Retinal pigment epithelial cell (primary cell): ENCODE data around the gene MYMX.

Experiments used
- DNase-seq: peaks from one replicate; pipeline ENCODE4 v3.0.0-alpha.2; 2010; ENCODE audit warnings: low read depth
- H3K4me3 ChIP-seq: 2 replicates; pipeline ENCODE4 v1.5.1; 2011; ENCODE audit warnings: mild to moderate bottlenecking, low read length, control low read depth, moderate library complexity
- TF ChIP-seq, protein P1 (sequence below): conservative IDR thresholded peaks from 2 replicates; pipeline ENCODE4 v1.5.1; 2011; ENCODE audit warnings: low read depth, low read length, control low read depth, inconsistent platforms

The MYMX gene

DNA sequence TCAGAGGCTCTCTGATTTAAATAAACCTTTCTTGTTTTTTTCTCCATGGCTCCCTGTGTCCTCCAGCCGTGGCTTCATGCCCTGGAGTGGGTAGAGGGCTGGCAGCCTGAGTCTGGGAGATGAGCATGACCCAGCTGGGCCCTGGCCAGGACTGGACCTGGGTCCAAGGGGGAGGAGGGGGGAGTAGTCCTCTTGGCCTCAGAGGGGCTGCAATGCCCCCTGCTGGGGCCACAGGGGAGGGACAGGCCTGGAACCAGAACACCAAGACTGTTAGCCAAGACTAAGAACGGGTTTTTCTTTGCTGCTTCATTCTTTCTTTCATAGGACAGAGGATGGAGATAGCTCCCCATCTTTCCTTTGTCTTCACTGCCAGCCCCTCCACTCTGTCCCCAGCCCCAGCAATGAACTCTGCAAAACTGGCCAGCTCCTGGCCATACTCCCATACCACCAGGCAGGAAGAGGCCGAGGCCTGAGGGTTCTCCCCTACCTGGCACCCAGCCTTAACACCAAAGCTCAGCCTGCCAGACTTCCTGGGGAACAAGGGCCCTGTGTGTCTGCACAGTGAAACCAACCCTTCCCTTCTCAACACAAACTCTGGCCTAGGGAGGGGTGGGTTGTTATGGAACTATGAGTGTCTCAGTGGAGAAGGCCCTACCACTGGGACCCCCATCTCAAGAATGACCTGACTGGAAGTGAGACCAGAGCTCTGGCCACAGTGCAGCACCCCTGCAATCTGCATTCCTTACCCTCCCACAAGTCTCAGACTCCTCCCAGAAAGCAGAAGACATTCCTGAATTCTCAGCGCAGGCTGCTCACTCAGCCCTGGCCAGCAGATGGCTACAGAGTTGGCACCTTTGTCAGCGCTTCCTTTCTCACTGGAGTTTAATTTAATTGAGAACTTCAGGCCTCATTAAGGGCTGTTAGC, 17.6 kb downstream of the MYMX start:
- TF ChIP-seq, protein P1, sequence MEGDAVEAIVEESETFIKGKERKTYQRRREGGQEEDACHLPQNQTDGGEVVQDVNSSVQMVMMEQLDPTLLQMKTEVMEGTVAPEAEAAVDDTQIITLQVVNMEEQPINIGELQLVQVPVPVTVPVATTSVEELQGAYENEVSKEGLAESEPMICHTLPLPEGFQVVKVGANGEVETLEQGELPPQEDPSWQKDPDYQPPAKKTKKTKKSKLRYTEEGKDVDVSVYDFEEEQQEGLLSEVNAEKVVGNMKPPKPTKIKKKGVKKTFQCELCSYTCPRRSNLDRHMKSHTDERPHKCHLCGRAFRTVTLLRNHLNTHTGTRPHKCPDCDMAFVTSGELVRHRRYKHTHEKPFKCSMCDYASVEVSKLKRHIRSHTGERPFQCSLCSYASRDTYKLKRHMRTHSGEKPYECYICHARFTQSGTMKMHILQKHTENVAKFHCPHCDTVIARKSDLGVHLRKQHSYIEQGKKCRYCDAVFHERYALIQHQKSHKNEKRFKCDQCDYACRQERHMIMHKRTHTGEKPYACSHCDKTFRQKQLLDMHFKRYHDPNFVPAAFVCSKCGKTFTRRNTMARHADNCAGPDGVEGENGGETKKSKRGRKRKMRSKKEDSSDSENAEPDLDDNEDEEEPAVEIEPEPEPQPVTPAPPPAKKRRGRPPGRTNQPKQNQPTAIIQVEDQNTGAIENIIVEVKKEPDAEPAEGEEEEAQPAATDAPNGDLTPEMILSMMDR: peak; percentile 94
- H3K4me3 ChIP-seq: no peak overlapping the region
- DNase-seq: no peak

DNA sequence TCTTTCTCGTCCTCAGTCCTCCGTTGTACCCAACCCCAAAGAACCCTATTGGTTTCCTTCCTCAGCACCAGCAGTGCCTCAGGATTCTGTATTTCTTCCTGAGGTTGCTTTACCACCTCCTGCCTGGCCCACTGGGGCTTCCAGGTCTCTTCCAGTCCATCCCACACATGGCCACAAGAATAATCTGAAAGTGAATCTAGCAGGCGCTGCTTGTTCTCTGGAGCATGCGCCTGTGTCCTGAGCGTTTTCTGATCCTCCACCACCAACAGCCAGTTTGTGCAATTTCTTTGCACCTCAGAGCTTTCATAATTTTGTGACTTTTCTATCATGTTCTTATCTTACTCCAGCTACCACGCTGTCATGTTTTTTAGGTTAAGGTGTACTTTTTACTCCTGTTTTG, 18.5 kb downstream of the MYMX start:
- TF ChIP-seq, protein P1: no peak
- DNase-seq: no peak

DNA sequence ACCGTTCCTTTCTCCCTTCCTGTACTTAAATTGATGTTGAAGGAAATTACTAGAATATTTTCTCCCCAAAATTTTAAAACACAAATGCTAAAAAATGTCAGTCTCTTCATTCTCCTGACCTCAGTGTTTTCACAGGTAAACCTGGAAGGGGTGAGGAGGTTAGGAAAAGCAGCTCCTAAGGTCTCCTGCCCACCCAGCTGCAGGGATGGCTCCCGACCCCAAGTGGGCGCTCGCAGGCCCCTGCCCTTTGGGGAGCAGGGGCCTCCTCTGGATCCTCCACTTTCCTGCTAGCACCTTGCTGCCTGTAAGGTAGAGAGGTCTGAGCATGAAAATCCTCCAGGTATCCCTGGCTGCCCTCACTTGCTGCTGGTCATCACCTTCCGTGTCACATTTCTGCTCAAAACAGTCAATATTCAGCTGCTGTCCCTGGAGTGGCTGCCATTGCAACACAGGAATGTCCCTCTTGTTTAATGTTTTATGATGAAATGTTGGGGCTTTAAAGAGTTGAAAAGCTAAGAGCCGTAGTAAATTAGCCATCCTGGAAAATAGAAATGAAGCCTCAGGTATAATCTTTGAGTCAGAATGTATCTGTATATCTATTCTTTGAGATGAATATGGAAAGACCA, 19.3 kb downstream of the MYMX start:
- TF ChIP-seq, protein P1: no peak
- no peak for DNase-seq

More for the DNA sequence above, 18.5 kb downstream of the MYMX start:
- no peak overlapping the region for H3K4me3 ChIP-seq

DNA sequence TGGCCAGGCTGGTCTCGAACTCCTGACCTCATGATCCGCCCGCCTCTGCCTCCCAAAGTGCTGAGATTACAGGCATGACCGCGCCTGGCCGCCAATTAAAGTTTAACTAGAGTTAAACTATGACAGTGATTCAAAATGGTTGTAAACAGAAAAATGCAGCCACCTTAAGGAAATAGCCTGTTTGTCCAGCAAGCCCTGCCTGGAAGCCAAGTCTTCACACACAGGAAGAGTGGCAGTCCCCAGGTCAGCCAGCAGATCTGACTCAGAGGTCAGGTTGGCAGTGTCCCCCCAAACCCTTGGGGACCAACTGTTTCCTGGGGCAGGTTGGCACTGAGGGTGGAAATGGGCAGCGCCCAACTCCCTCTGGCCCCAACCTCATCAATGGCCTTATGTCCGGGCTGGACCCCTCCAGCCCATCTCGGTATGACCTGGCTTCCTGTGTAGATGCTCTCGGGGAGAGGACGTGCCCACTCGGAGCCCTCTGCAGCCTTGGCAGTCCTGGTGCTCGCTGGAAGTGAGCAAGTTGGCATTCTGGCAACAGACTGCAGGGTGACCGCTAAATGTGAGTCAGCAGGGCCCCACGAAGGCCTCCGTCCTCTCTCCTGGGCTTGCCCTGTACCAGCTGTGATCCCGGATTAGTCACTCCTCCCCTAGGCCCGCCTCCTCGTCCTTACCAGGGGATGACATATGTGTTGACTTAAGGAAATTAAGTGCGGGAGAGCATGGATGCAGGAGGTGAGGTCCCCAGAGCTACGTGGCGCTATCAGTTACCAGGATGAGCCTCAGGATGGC, 20.5 kb downstream of the MYMX start:
- DNase-seq: peak; percentile 91
- TF ChIP-seq, protein P1: no peak
- H3K4me3 ChIP-seq: peak overlapping the region; percentile 64

More for the DNA sequence above, 19.3 kb downstream of the MYMX start:
- no peak overlapping the region for H3K4me3 ChIP-seq

DNA sequence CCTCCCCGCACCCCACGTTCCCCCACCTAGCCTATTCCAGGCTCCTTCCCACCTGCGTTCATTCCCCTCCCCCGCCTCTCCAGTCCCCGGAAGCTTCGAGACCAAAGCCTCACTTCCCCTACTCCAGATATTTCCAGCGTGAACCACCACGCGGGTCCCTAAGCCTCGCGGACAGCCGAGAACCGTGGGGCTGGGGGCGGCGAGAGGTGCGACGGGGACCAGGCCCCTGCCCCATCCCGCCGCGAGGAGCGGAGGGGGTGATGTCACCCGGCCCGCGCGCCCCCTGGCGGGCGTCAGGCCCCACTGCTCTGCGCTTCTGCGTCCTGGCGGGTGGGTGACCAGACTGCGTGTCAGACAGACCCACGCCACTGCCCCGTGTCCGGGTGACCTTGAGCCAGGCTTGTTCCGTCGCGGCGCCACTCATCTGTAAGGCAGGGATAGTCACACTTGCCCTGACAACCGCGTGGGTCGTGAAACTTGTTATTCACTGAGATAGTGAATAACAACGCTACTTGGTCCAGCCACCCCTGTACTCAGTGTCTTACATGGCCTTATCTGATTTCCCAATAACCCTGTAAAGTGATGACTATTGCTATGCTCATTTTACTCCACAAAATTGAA, 21.2 kb downstream of the MYMX start:
- TF ChIP-seq, protein P1: peak; percentile 81
- DNase-seq: no peak
- peak overlapping the region; percentile 64 for H3K4me3 ChIP-seq

DNA sequence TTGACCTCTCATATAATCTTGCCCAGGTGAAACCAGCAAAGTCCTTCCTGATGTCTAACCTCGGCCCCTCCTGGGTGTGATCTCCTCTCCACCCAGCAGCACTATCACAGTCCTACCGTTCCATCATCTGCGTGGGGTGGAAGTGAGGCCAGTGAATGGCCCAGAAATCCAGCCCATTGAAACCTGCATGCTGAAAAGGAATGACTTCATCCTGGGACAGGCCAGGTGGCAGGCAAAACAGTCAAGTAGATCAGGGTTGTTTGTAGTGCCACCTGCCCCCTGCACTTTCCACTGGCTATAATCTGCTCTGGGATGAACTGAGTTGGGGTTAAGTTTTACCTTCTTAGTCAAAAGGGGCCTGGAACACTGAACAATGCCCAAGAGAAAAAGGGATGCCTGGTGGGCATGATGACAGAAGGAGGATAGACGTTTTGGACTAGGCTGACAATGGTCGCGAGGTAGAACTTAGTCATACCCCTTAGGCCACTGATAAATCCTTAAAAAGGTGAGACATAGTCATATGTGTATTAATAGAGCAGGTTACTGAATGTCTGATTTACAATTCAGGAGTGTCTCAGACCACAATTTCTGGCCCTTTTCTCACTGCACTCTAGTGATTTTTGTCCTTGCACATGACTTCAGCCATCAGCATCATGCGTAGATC, 22.1 kb downstream of the MYMX start:
- DNase-seq: no peak
- no peak overlapping the region for H3K4me3 ChIP-seq
- TF ChIP-seq, protein P1: no peak
